Neutrophil (primary cell): ENCODE results near the gene BDKRB2.

Experiments
- H3K27ac ChIP-seq: fragments of 200-600 bp; sonication (generic); 2 replicates; pipeline ENCODE4 v1.5.1; 2016; ENCODE audit warnings: mild to moderate bottlenecking, moderate library complexity
- H3K27me3 ChIP-seq: fragments of 200-600 bp; sonication (generic); 2 replicates; pipeline ENCODE4 v1.6.0; 2016; ENCODE audit warnings: mild to moderate bottlenecking
- H3K36me3 ChIP-seq: fragments of 200-600 bp; sonication (generic); 2 replicates; pipeline ENCODE4 v1.5.1; 2017
- H3K4me1 ChIP-seq, 2 experiments: fragments of 200-600 bp in 1 of 2; sonication (generic) in 1 of 2; 1 replicate in 1 of 2; 2 replicates in 1 of 2; pipeline versions ENCODE4 v1.5.1 to v1.6.1; 2013 to 2016; ENCODE audit warnings: low read depth in 1 of 2, low read length in 1 of 2, mild to moderate bottlenecking in 1 of 2, moderate library complexity in 1 of 2; ENCODE audit not compliant: control insufficient read depth in 1 of 2, insufficient read depth in 1 of 2
- H3K4me3 ChIP-seq, 2 experiments: fragments of 200-600 bp in 1 of 2; sonication (generic) in 1 of 2; 1 replicate in 1 of 2; 2 replicates in 1 of 2; pipeline ENCODE4 v1.5.1; 2013 to 2016; ENCODE audit warnings: low read depth in 1 of 2, low read length in 1 of 2, mild to moderate bottlenecking in 1 of 2, moderate library complexity in 1 of 2
- H3K9me3 ChIP-seq: fragments of 200-600 bp; sonication (generic); 2 replicates; pipeline ENCODE4 v1.5.1; 2016
- CTCF ChIP-seq: fragments of 200-600 bp; sonication (generic); IDR thresholded peaks from 2 replicates; pipeline ENCODE4 v1.5.1; 2016; ENCODE audit warnings: antibody characterized with exemption

Gene BDKRB2

GRCh38 chr14:96187216-96188031, 17.2 kb upstream of the BDKRB2 start:
- no peaks in the 10 kb centered on the region for H3K9me3 ChIP-seq
- H3K27me3 ChIP-seq = peaks cover 26% of the 10 kb centered on the region
- no peaks in the 10 kb centered on the region for H3K36me3 ChIP-seq
- H3K27ac ChIP-seq = no peak overlapping the region
- no peak overlapping the region for H3K4me3 ChIP-seq
- TF ChIP-seq CTCF = no peak
- H3K4me1 ChIP-seq = no peaks in the 10 kb centered on the region

DNA sequence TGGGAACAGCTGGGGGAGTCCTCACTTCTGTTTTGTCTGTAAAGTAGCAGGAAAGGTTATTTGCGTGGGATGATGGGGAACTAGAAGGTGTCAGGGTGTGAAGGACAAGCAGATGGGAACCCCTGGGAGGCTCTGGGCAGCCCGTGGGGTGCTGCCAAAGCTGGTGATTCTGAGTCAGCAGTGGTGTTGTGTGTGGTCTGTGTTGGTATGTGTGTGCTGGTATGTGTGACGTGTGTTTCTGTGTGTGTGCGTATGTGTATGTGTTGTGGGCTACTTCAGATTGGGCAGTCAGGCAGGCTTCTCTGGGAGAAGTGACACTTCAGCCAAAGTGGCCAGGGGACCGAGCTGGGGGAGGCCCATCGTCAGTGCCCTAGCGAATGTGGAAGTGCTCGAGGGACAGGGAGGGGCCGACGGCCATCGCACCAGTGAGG, 15.3 kb upstream of the BDKRB2 start:
- no peak for TF ChIP-seq CTCF
- Histone ChIP-seq H3K4me1 (no peaks in the 10 kb centered on the region), H3K4me3 (no peak overlapping the region), H3K27ac (no peak overlapping the region), H3K27me3 (peaks cover 41% of the 10 kb centered on the region), H3K36me3 (no peaks in the 10 kb centered on the region), H3K9me3 (no peaks in the 10 kb centered on the region)

DNA sequence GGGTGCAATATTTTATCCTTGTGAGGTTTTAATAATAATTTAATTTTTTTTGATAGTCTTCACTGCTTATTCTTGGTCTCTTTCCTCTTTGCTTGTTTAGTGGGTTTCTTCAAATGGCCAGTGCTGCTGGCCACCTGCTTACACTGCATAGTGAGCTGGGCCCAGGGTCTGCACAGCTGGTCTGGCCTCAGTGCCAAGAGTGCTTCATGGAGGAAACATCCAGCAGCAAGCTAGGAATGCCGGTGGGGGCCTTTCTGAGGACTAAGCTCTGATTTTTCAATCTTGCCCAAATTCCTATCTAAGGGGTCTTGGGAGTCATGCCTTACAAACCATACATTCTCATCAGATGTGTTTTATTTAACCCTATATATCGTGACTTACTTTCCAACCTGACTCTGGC, 13.3 kb upstream of the BDKRB2 start:
- H3K36me3 ChIP-seq = no peaks in the 10 kb centered on the region
- H3K27me3 ChIP-seq = peaks cover 41% of the 10 kb centered on the region
- no peaks in the 10 kb centered on the region for H3K4me1 ChIP-seq
- TF ChIP-seq CTCF = no peak
- no peak overlapping the region for H3K4me3 ChIP-seq
- H3K27ac ChIP-seq = no peak overlapping the region
- no peaks in the 10 kb centered on the region for H3K9me3 ChIP-seq

- Histone ChIP-seq H3K36me3 (no peaks in the 10 kb centered on the region), H3K4me1 (no peaks in the 10 kb centered on the region), H3K9me3 (no peaks in the 10 kb centered on the region), H3K27ac (no peak overlapping the region), H3K27me3 (peaks cover 46% of the 10 kb centered on the region), H3K4me3 (no peak overlapping the region)
- no peak for TF ChIP-seq CTCF
Measured at GRCh38 chr14:96191841-96192462, 12.7 kb upstream of the BDKRB2 start.

GRCh38 chr14:96192975-96193805, 11.4 kb upstream of the BDKRB2 start:
- H3K27me3 ChIP-seq = peaks cover 57% of the 10 kb centered on the region
- no peaks in the 10 kb centered on the region for H3K36me3 ChIP-seq
- no peak for TF ChIP-seq CTCF
- no peak overlapping the region for H3K4me3 ChIP-seq
- no peaks in the 10 kb centered on the region for H3K4me1 ChIP-seq
- no peak overlapping the region for H3K27ac ChIP-seq
- no peaks in the 10 kb centered on the region for H3K9me3 ChIP-seq
